Thyroid gland (tissue), 4 donors: ENCODE data around the gene WNK1.

Experiments
- CTCF ChIP-seq, 6 experiments: fragments of 200-600 bp in 3 of 6; fragments of 450-650 bp in 3 of 6; sonication (generic) in 3 of 6; IDR thresholded peaks; one replicate each; pipeline ENCODE4 v1.5.1; 2016 to 2019; ENCODE audit warnings: antibody characterized with exemption in 6 of 6, mild to moderate bottlenecking in 2 of 6, inconsistent platforms in 1 of 6, moderate library complexity in 1 of 6
- POLR2A ChIP-seq, 2 donors: fragments of 450-650 bp; IDR thresholded peaks; one replicate each; pipeline ENCODE4 v1.6.1; 2017; ENCODE audit warnings: antibody characterized with exemption in 2 of 2, mild to moderate bottlenecking in 2 of 2, moderate library complexity in 1 of 2

- no peak for TF ChIP-seq CTCF (IDR thresholded peaks at IDR 0.05)
- no peak for TF ChIP-seq POLR2A (IDR thresholded peaks at IDR 0.05)
Measured at GRCh38 chr12:772056-772697, 19.8 kb downstream of the WNK1 start.
